ENCODE results near the gene CES4A.

The CES4A gene

DNA sequence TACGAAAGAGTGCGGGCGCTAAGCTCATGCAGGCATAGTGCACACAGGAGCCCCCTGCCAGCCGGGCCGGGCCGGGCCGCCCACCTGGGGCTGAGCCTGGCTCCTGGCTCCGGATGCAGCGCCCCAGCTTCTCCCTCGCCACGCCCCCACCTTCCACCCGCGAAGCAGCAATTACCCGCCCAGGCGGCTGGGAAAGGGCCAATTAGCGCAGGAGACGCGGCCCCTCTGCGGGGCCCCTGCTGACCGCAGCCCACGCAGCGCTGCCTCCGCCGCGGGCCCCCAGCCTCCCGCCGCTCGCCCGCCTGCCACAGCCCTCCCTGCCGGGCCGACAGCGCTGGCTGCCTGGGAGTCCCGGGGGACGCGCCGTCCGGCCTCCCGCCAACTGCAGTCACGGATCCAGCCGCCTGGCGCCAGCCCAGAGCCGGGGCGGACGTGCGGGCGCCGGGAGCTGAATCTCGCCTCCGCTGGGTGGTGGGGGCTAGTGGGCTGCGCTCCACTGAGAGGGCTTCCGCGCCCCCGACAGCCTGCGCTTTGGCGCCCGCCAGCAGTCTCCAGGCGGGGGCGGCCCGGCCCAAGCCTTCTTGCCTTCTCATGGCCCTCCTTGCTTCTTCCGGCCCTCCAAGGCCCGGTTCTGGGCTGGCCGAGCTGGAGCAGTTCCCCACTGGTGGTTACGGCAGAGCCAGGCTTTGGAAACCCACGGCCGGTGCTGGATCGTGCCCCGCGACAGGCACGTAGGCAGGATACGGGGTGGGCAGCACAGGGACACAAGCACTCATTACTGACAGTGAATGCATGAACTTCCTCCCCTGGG lies 25.6 kb downstream of the CES4A start:
- peak overlapping the region; percentile 94 for H3K27ac Mint-ChIP-seq
- peak overlapping the region; percentile 91 for H3K4me3 Mint-ChIP-seq
- H3K27me3 Mint-ChIP-seq, result peaks cover 4% of the 10 kb centered on the region
- peaks cover 23% of the 10 kb centered on the region for H3K36me3 Mint-ChIP-seq
- no peaks in the 10 kb centered on the region for H3K9me3 Mint-ChIP-seq
- H3K4me1 Mint-ChIP-seq, result peaks cover 67% of the 10 kb centered on the region
- DNase-seq, result peak; percentile 92
- CTCF ChIA-PET, result interaction anchor here (0.8 to 10.6 kb wide), 14 partner anchors 28 to 234 kb away, joined by 3 to 163 read pairs (median 5); partner anchors contain the start of genes CES3, FBXL8, FHOD1 and TRADD

- H3K36me3 Mint-ChIP-seq, result peaks cover 17% of the 10 kb centered on the region
- H3K9me3 Mint-ChIP-seq, result no peaks in the 10 kb centered on the region
- H3K27me3 Mint-ChIP-seq, result peaks cover 9% of the 10 kb centered on the region
- DNase-seq, result no peak
- CTCF ChIA-PET, result interaction anchor here (1.0 to 10.6 kb wide), 7 partner anchors 31 to 171 kb away, joined by 3 to 163 read pairs (median 7); partner anchors contain the start of genes CES3, FBXL8 and TRADD
- H3K4me1 Mint-ChIP-seq, result peaks cover 60% of the 10 kb centered on the region
- H3K4me3 Mint-ChIP-seq, result peak overlapping the region; percentile 91
- H3K27ac Mint-ChIP-seq, result peak overlapping the region; percentile 94
Observed at GRCh38 chr16:67014634-67015312, 26.4 kb downstream of the CES4A start.

DNA sequence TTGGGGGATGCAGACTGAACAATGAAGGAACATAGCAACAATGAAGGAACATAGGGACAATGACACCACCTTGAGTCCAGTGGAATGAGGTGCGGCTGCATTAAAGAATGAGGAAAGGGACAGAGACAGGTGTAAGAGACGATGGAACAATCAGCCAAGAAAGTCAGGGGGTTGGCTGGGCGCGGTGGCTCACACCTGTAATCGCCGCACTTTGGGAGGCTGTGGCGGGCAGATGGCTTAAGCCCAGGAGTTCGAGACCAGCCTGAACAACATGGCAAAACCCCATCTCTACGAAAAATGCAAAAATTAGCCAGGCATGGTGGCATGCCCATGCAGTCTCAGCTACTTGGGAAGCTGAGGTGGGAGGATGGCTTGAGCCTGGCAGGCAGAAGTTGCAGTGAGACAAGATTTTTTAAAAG lies 26.9 kb downstream of the CES4A start:
- DNase-seq, result no peak
- peaks cover 9% of the 10 kb centered on the region for H3K27me3 Mint-ChIP-seq
- no peaks in the 10 kb centered on the region for H3K9me3 Mint-ChIP-seq
- H3K27ac Mint-ChIP-seq, result peak overlapping the region; percentile 94
- H3K36me3 Mint-ChIP-seq, result peaks cover 16% of the 10 kb centered on the region
- peaks cover 58% of the 10 kb centered on the region for H3K4me1 Mint-ChIP-seq
- CTCF ChIA-PET, result interaction anchor here (0.9 to 10.6 kb wide), 9 partner anchors 30 to 170 kb away, joined by 3 to 163 read pairs (median 7); partner anchors contain the start of genes CES3, FBXL8 and TRADD
- peak overlapping the region; percentile 91 for H3K4me3 Mint-ChIP-seq

DNA sequence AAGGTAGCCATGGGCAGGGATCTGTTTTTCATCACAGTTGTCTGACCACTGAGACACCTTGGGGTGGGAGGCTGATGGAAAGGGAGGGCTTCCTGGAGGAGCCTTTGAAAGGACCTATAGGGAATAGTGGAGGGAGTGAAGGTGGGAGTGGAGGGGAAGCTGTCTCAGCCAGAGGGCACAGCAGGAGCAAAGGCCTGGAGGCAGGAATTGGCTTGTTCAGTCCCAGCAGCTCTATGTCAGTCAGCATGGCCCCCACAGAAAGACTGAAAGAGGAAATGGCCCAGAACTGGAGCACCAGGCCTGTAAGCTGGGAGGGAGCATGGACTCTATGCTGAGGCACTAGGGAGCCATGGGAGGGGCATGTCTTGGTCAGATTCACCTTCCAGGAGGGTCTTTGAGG lies 27.8 kb downstream of the CES4A start:
- Mint-ChIP-seq H3K27me3 (peaks cover 16% of the 10 kb centered on the region), H3K36me3 (peaks cover 8% of the 10 kb centered on the region), H3K4me3 (no peak overlapping the region), H3K4me1 (peaks cover 53% of the 10 kb centered on the region), H3K27ac (peak overlapping the region; percentile 12), H3K9me3 (no peaks in the 10 kb centered on the region)
- CTCF ChIA-PET, result interaction anchor here (0.9 to 10.6 kb wide), 10 partner anchors 12 to 170 kb away, joined by 3 to 163 read pairs (median 24); partner anchors contain the start of genes CBFB, FBXL8 and TRADD
- no peak for DNase-seq

DNA sequence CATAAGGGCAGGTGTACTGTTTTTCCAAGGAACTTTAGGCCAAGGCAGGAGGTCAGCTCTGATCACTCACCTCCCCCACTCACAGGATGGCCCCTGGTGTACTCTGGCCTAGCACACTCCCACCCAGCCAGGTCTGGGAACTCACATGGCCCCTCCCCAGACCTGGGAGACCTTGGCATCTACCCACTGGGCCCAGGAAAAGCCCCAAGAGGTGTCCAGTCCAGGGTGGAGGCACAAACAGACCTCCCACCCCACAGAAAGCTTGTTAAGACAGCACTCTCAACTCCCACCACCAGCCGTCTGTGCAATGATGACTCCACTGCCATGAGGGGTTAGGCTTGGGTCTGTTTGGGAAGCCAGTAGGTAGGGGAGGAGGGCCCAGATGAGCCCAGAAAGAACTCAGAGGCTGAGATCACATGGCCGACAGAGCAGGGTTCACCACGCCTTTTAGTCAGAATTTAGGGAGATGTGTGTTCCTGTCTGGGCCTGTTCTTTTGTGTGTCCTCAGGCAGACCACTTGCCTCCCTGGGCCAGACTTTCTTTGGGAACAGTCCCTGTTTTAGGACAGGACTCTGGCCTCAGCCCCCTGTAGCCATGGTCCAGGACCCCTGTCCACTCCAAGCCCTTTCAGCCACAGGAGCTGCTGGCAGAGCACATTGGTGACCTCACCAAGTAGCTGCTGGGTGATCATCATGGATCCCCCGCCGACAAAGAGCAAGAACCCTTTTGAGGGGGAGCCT lies 28.5 kb downstream of the CES4A start:
- Mint-ChIP-seq H3K27me3 (peaks cover 20% of the 10 kb centered on the region), H3K36me3 (peaks cover 6% of the 10 kb centered on the region), H3K27ac (no peak overlapping the region), H3K9me3 (no peaks in the 10 kb centered on the region), H3K4me3 (no peak overlapping the region), H3K4me1 (peaks cover 49% of the 10 kb centered on the region)
- no peak for DNase-seq
- CTCF ChIA-PET, result interaction anchor here (1.0 to 10.6 kb wide), 26 partner anchors 12 to 172 kb away, joined by 3 to 163 read pairs (median 6); partner anchors contain the start of genes CBFB, EXOC3L1, FBXL8 and NOL3

DNA sequence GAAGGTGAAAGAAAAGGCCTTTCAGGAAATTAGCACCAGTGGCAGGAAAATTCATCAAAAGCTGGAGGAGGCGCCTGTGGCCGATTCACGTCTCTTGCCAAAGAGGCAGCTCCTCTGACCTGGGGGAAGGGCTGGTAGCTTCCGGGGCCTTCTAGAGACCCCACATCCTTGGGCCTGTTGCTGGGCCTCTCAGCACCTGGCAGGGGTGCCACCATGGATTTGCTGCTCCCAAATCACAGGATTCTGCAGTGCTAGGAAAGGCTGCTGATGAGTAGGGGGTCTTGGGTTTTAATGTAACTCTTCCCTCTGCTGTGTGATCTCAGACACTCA lies 29.0 kb downstream of the CES4A start:
- H3K4me3 Mint-ChIP-seq, result no peak overlapping the region
- no peaks in the 10 kb centered on the region for H3K9me3 Mint-ChIP-seq
- no peak for DNase-seq
- peaks cover 46% of the 10 kb centered on the region for H3K4me1 Mint-ChIP-seq
- H3K27me3 Mint-ChIP-seq, result peaks cover 20% of the 10 kb centered on the region
- peak overlapping the region; percentile 44 for H3K27ac Mint-ChIP-seq
- CTCF ChIA-PET, result interaction anchor here (0.9 to 10.6 kb wide), 35 partner anchors 11 to 231 kb away, joined by 3 to 163 read pairs (median 6); partner anchors contain the start of genes B3GNT9, CBFB, EXOC3L1 and FBXL8
- peaks cover 6% of the 10 kb centered on the region for H3K36me3 Mint-ChIP-seq

- no peaks in the 10 kb centered on the region for H3K9me3 Mint-ChIP-seq
- peaks cover 50% of the 10 kb centered on the region for H3K4me1 Mint-ChIP-seq
- no peak overlapping the region for H3K4me3 Mint-ChIP-seq
- H3K36me3 Mint-ChIP-seq, result peaks cover 6% of the 10 kb centered on the region
- H3K27ac Mint-ChIP-seq, result peak overlapping the region; percentile 64
- peaks cover 20% of the 10 kb centered on the region for H3K27me3 Mint-ChIP-seq
- CTCF ChIA-PET, result interaction anchor here (0.5 to 10.6 kb wide), 44 partner anchors 11 to 472 kb away, joined by 3 to 163 read pairs (median 4); partner anchors contain the start of genes B3GNT9, CBFB, CES4A and EXOC3L1
- DNase-seq, result peak; percentile 94
Observed at GRCh38 chr16:67017810-67018488, 29.6 kb downstream of the CES4A start.

DNA sequence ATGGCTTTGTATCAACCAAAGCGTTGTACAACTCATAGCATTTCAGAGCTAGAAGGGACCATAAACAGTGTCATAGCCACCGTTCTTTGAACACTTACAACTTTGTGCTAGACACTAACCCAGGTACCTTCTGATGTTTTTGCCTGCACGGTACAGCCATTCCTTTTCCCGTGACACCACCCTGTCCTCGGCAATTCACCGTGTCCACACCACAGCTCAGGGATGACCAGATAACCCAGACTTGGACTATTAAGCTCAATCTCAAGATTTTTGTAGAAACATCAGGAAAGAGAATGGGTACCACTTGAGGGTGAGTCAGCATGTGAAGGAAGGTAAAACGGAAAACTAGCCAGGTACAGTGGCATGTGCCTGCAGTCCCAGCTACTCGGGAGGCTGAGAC lies 30.8 kb downstream of the CES4A start:
- no peak for DNase-seq
- H3K9me3 Mint-ChIP-seq, result no peaks in the 10 kb centered on the region
- H3K4me3 Mint-ChIP-seq, result no peak overlapping the region
- no peaks in the 10 kb centered on the region for H3K36me3 Mint-ChIP-seq
- H3K4me1 Mint-ChIP-seq, result peaks cover 50% of the 10 kb centered on the region
- CTCF ChIA-PET, result interaction anchor here (1.0 to 10.6 kb wide), 9 partner anchors 9 to 167 kb away, joined by 3 to 163 read pairs (median 18); partner anchors contain the start of genes CBFB, FBXL8 and TRADD
- peaks cover 16% of the 10 kb centered on the region for H3K27me3 Mint-ChIP-seq
- H3K27ac Mint-ChIP-seq, result no peak overlapping the region

DNA sequence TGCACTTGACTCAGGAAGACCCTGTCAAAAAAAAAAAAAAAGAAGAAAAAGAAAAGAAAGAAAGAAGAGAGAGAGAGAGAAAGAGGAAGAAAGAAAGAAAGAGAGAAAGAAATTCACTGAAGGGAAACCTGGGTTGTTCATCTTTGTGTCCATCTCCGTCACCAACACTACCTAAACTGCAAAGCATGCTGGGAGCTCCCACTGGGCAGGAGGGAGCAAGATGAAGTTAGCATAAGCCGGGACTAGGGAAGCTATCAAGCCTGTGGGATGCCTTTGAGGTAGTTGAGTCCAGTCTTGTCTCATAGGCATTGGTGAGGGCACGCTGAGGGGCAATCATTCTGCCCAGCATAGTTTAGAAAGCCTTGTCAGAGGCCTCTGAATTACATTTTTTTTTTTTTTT lies 32.9 kb downstream of the CES4A start:
- Mint-ChIP-seq H3K27me3 (peaks cover 16% of the 10 kb centered on the region), H3K4me3 (no peak overlapping the region), H3K4me1 (peaks cover 44% of the 10 kb centered on the region), H3K27ac (no peak overlapping the region), H3K9me3 (no peaks in the 10 kb centered on the region), H3K36me3 (no peaks in the 10 kb centered on the region)
- no peak for DNase-seq
- CTCF ChIA-PET, result interaction anchor here (10.6 kb wide), 1 partner anchor 136 kb away, joined by 163 read pairs; the partner anchor contains the start of genes FBXL8 and TRADD

DNA sequence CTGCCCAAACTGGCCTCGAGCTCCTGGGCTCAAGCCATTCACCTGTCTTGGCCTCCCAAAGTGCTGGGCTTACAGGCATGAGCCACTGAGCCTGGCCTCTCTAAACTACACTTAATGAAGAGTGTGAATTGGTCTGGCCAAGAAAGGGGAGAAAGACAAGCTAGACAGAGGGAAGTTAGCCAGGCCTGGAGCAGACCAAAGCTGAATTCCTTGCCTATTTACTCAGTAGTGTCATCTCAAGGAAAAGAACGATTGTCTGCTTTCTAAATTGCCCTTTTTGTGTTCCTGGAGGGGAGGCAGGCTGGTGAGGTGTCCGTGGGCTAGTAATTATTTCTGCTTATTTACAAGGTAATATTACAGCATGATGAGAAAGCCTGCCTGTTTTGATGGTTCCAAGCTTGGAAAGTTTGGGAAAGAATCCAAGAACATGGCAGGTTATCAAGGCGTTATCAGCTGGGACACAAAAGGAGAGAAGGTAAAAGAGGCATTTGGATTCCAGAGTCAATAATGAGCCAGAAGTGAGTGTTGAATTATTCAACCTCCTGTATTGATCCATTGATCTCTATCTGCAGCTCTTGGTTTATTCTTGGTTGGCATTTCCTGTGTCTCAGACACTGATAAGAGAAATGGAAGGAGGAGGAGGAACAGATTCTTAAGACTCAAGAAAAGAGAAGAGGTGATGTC lies 34.3 kb downstream of the CES4A start:
- Mint-ChIP-seq H3K4me1 (peaks cover 44% of the 10 kb centered on the region), H3K9me3 (no peaks in the 10 kb centered on the region), H3K27ac (no peak overlapping the region), H3K27me3 (peaks cover 16% of the 10 kb centered on the region), H3K36me3 (peaks cover 3% of the 10 kb centered on the region), H3K4me3 (no peak overlapping the region)
- CTCF ChIA-PET, result interaction anchor here (0.6 to 10.6 kb wide), 4 partner anchors 12 to 163 kb away, joined by 3 to 163 read pairs (median 4); partner anchors contain the start of genes FBXL8 and TRADD
- no peak for DNase-seq

DNA sequence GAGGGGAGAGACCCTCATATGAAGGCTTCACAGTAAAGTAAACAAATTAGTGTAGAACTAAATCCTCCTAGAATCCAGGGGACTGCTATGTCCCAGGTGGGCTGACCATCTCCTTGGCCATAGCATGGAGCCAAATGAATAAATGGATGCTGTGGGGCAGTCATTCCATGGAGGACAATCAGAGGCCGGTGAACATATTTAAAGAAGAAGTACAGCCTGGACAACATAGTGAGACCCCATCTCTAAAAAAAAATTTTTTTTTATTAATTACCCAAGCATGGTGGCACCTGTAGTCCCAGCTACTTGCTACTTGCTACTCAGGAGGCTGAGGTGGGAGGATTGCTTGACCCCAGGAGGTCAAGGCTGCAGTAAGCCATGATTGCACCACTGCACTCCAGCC lies 35.3 kb downstream of the CES4A start:
- no peak overlapping the region for H3K4me3 Mint-ChIP-seq
- CTCF ChIA-PET, result no interaction called here
- DNase-seq, result no peak
- H3K36me3 Mint-ChIP-seq, result peaks cover 3% of the 10 kb centered on the region
- H3K4me1 Mint-ChIP-seq, result peaks cover 44% of the 10 kb centered on the region
- no peaks in the 10 kb centered on the region for H3K9me3 Mint-ChIP-seq
- H3K27ac Mint-ChIP-seq, result no peak overlapping the region
- H3K27me3 Mint-ChIP-seq, result peaks cover 16% of the 10 kb centered on the region

DNA sequence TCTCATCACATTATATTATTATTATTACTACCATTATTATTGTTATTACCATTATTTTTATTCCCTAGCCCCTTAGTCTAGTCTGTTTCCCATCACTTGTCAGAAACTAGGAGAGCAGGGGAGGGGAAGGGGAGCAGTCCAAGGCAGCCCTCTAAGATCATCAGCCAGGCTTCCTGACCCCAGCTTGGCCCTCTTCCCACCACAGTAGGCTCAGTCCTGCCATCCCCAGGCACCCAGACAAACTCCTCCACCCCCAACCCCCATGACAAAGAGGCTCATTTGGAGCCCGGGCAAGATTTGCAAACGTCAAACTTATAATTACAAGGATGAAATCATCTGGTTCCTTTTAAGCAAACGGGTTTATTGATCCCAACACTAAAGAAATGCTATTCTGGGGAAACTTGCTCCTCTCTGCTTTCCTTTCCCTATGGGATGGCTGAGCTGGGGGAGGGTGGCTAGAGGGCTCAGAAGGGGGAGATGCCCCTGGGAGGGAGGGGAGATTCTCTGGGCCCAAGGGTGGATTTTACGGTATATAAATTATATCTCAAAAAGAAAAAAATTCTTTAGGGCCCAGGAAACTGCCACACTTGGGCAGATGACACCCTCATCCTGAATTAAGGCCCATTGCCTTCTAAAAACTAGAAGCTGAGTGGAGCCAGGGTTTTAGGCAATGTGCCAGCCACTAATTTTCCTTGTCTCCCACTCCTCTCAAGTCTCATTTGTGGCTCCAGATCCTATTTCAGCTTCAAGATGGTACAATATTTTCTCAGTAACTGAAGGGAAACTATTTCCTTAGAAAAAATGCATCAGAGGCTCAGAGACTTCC lies 36.2 kb downstream of the CES4A start:
- Mint-ChIP-seq H3K4me3 (no peak overlapping the region), H3K36me3 (peaks cover 3% of the 10 kb centered on the region), H3K27ac (peak overlapping the region; percentile 28), H3K27me3 (peaks cover 11% of the 10 kb centered on the region), H3K4me1 (peaks cover 44% of the 10 kb centered on the region), H3K9me3 (no peaks in the 10 kb centered on the region)
- no peak for DNase-seq
- CTCF ChIA-PET, result interaction anchor here (1.0 kb wide), 1 partner anchor 160 kb away, joined by 4 read pairs; no protein-coding TSS in a partner anchor

Data from activated naive CD4-positive, alpha-beta T cell treated with anti-CD3 and anti-CD28 coated beads, Interleukin-2, amount 10 ng/mL, durations not matched to agents 7 days and 5 days (primary cell).